ENCODE results near the gene SMIM45.
A peak's percentile ranks its signal among the peaks of the same experiment; 100 is the strongest.

Gene SMIM45

DNA sequence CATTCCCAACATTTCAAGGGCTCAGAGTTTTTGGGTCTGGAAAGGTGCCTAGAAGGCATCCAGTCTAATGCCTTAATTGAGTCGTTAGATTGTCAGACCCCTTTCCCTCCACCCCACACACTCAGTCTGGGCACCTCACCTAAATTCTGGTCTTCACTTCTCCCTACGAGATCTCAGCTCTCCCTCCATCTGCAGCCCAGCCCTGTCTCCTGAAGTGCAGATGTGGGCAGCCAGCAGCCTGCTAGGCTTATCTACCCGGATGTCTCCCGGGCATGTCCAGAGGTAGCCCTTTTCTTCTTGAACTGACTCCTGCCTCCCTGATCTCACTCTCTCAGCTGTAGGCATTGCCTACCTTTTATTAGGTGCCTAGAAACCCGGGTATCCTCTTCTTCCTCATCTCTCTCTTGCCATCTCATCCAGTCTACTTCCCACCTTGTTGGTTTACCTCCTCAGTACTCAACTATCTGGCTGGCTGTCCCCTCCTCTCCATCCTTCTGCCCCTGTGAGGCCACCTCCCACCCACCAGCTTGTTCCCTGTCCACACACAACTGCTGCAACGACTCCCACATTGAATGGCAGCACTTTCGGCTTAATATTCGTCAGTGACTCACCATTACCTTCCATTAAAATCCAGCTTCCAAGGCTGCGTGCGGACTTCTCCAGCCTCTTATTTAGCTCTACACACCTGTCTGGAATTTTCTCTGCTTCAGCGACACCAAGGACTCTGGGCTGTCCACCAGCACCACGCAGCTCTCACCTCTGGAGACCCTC is 23.5 kb downstream of the SMIM45 start:
- H3K9me3 Mint-ChIP-seq, result no peaks in the 10 kb centered on the region
- DNase-seq (no peak), ATAC-seq (replicated peaks in 1 of 2) (no peak)
- no peak overlapping the region for H3K27ac Mint-ChIP-seq
- peaks cover 51% of the 10 kb centered on the region for H3K27me3 Mint-ChIP-seq (ENCODE audit: low read depth)
- no peaks in the 10 kb centered on the region for H3K36me3 Mint-ChIP-seq (ENCODE audit: insufficient read depth in 2 of 2)
- H3K4me1 Mint-ChIP-seq (ENCODE audit: low read depth), result peaks cover 7% of the 10 kb centered on the region
- peak overlapping the region; percentile 77 to 84 for H3K4me3 Mint-ChIP-seq

DNA sequence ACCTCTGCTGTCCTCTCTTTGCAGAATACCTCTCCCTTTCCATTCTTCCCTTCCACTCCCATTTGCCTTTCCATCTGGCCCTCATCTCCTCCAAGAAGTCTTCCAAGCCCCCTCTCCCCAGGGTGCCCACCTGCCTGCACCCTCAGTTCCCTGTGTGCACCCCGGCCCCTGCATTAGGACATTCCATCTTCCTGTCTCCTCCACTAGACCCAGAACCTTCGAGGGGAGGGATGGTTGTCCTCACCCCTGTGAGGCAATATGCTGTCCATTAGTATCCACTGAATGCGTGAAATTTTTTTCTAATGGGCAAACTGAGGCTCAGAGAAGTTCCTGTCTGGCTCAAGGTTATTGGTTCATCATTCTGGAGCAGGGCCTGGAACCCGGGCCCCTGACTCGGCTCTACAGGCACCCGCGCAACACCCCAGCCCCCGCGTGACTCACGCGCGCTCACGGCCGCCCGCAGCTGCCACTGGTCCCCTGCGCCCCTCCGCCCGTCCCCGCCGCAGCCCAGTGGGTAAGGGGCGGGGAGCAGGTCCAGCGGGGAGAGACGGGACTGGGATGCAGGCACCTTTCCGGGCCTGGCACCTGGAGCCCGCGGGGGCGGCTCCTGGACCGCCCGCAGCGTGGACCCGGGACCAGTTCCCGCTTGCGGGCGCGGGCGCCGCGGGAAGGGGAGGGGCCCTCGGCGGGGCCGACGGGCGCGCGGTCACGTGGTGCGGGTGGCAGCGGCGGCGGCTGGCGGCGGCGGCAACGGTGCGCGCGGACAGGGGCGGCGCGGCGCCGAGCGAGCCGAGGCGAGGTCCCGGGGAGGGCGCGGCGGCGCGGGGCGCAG is 24.3 kb downstream of the SMIM45 start:
- Mint-ChIP-seq H3K9me3 (no peaks in the 10 kb centered on the region), H3K36me3 (ENCODE audit: insufficient read depth in 2 of 2) (no peaks in the 10 kb centered on the region), H3K4me3 (peak overlapping the region; percentile 77 to 84), H3K4me1 (ENCODE audit: low read depth) (peaks cover 7% of the 10 kb centered on the region), H3K27me3 (ENCODE audit: low read depth) (peaks cover 51% of the 10 kb centered on the region), H3K27ac (no peak overlapping the region)
- peak; percentile 78 to 80 for ATAC-seq (replicated peaks in 1 of 2)
- DNase-seq, result peak; percentile 70 to 72

DNA sequence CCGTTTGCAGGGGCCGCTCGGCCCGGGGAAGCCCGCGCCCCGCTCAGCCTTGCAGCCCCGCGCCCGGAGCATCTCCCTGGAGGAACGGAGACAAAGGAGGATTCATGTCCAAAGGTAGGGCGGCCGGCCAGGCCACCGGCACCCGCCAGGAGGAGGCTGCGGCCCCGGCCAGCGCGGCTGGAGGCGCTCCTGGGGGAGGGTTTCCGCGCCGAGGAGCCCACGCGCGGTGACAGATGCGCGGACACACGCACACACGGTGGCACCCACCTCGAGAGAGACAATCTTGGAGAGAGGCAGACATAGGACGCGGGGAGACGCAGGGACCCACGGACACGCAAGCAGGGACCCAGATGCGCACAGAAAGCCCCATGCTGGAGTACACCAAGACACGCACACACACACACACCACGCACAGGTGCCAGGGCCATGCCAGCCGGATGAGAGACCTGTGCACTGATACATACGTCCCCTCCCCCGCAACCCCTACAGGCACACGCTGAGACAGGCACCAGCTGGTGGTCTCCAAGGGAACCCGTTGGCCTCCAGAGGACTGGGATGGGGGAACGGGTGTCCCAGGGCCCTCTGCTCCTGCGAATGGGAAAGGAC is 25.1 kb downstream of the SMIM45 start:
- Mint-ChIP-seq H3K36me3 (ENCODE audit: insufficient read depth in 2 of 2) (no peaks in the 10 kb centered on the region), H3K4me1 (ENCODE audit: low read depth) (peaks cover 7% of the 10 kb centered on the region), H3K27me3 (ENCODE audit: low read depth) (peaks cover 51% of the 10 kb centered on the region), H3K27ac (no peak overlapping the region), H3K4me3 (peak overlapping the region; percentile 51 to 53), H3K9me3 (no peaks in the 10 kb centered on the region)
- DNase-seq, result peak in 1 of 2 donors; percentile 22
- ATAC-seq (replicated peaks in 1 of 2), result peak; percentile 13 to 23

DNA sequence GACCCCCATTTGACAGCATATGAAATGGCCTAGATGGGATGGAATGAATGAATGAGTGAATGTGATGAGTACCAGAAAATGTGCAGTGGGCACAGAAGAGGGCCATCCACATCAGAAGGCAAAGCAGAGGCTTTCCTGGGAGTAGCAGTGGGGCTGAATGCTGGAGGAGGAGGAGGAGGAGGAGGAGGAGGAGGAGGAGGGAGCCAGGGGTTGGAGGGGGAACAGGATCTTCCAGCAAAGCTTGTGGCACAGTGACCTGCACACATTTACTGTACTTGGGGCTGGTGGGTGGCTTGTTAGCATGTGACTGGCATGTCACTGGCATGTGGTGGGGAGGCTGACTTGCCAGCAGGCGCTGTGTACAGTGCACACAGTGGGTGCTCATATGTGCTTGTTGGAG is 26.8 kb downstream of the SMIM45 start:
- no peak overlapping the region for H3K4me3 Mint-ChIP-seq
- H3K36me3 Mint-ChIP-seq (ENCODE audit: insufficient read depth in 2 of 2), result no peaks in the 10 kb centered on the region
- H3K9me3 Mint-ChIP-seq, result no peaks in the 10 kb centered on the region
- no peak overlapping the region for H3K27ac Mint-ChIP-seq
- DNase-seq (no peak), ATAC-seq (replicated peaks in 1 of 2) (no peak)
- H3K4me1 Mint-ChIP-seq (ENCODE audit: low read depth), result peaks cover 7% of the 10 kb centered on the region
- H3K27me3 Mint-ChIP-seq (ENCODE audit: low read depth), result peaks cover 42% of the 10 kb centered on the region

DNA sequence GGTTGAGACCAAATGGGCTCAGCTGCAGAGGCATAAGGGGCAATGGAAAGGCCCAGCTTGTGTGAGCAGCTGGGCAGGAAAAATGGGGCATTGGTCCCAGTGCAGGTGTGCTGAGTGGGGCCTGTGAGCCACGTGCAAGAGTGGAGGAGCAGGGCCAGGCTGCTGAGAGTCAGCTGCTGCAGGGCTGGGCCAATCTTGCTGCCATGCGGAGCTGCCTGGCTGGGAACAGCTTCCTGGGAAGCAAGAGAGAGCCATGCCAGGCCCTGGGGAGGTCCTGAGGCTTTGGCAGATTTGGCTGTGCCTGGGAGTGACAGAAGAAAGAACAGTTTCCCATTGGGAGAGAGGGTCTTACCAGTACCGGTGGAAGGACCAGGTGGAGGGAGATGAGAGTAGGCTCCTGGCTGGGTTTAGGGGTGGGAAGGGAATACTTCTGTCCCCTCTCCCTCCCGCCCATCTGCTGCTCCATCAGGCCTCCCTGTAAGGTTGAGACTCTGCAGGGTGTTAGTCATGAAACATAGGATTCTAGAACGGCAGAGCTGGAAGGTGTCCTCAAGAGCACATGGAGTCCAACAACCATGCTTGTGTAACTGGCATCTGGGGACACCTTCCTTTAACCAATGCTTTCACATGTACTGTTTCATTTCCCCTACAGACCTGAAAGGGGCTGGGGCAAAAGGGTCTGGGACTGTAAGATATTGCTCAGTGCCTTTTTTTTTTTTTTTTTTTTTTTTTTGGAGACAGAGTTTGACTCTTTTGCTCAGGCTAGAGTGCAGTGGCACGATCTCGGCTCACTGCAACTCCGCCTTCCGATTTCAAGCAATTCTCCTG is 27.7 kb downstream of the SMIM45 start:
- Mint-ChIP-seq H3K4me1 (ENCODE audit: low read depth) (peaks cover 7% of the 10 kb centered on the region), H3K36me3 (ENCODE audit: insufficient read depth in 2 of 2) (no peaks in the 10 kb centered on the region), H3K4me3 (no peak overlapping the region), H3K27me3 (ENCODE audit: low read depth) (peaks cover 33% of the 10 kb centered on the region), H3K9me3 (no peaks in the 10 kb centered on the region), H3K27ac (no peak overlapping the region)
- DNase-seq (no peak), ATAC-seq (replicated peaks in 1 of 2) (no peak)

DNA sequence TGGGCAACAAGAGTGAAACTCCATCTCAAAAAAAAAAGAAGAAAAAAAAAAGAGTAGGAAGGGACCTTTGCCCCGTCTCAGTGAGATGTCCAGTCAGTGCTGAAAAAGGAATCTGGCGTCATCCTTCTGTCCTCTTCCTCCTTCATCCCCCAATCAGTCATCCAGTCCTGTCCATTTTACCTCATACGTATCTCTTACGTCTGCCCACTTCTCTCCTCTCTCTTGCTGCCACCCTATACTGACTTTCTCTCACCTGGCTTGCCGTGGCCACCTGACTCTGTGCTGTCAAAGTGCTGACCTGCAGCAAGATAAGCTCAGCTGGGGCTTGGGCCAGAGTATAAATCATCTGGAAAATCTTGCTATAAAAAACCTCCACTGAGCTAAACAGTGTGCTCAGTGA is 30.9 kb downstream of the SMIM45 start:
- H3K9me3 Mint-ChIP-seq, result no peaks in the 10 kb centered on the region
- H3K27me3 Mint-ChIP-seq (ENCODE audit: low read depth), result peaks cover 8% of the 10 kb centered on the region
- no peak overlapping the region for H3K27ac Mint-ChIP-seq
- H3K4me1 Mint-ChIP-seq (ENCODE audit: low read depth), result no peaks in the 10 kb centered on the region
- no peaks in the 10 kb centered on the region for H3K36me3 Mint-ChIP-seq (ENCODE audit: insufficient read depth in 2 of 2)
- DNase-seq (no peak), ATAC-seq (replicated peaks in 1 of 2) (no peak)
- H3K4me3 Mint-ChIP-seq, result no peak overlapping the region

DNA sequence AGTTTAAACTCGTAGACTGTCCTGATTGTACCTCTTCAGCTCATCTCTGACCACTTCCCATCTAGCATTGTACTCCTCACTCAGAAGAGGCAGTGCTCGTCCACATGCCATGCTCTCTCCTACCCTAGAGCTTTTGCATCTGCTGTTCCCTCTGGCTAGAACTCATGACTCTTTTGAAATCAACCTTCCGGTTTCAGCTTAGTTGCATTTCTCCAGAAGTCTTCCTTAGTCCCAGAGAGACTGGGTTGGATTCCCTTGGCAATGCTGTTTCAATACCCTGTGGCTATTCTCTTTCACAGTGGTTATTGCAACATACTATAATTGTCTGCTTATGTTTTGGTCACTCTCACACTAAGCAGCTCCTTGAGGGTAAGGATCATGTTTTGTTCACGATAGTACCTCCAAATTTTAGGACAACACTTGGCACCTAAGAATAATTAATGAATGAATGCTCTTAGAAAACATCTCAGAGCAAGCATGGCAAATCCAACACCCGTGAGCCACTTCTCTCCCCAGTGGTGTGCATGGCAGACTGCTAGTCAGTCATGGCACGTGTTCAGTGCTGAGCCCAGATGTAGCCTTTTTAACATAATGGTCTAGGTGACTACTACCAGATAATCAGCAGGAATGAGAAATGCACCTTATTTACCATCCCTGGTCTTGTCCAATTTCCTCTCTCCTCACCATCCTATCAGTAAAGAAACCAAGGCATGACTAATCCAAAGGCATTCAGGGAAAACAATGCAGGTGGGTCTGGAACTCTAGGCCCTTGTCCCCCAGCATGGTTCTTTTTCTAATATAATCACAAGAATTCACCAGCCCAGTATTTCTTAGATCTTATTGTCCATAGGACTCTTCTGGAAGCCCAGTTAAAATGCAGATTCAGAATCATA is 31.8 kb downstream of the SMIM45 start:
- Mint-ChIP-seq H3K4me3 (no peak overlapping the region), H3K36me3 (ENCODE audit: insufficient read depth in 2 of 2) (no peaks in the 10 kb centered on the region), H3K4me1 (ENCODE audit: low read depth) (no peaks in the 10 kb centered on the region), H3K27me3 (ENCODE audit: low read depth) (peaks cover 6% of the 10 kb centered on the region), H3K9me3 (no peaks in the 10 kb centered on the region), H3K27ac (no peak overlapping the region)
- DNase-seq (no peak), ATAC-seq (replicated peaks in 1 of 2) (no peak)

DNA sequence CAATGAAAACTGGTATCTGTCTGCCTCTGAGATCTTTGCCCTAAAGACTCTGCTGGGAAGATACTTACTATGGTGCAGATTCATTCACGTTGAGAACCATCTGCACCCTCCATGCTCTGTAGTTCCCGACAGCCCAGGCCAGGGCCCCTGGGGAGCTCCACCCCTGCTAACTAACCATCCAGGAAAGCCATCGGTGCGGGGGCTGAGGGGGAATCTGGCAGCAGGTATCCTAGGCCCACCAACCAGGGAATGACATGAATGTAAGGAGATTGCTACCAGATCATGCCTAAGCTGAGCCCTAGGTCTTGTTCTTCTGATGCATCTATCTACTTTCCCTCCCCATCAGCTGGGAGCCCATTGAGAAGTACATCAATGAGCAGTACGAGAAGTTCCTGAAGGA is 35.3 kb downstream of the SMIM45 start:
- H3K36me3 Mint-ChIP-seq (ENCODE audit: insufficient read depth in 2 of 2), result no peaks in the 10 kb centered on the region
- no peaks in the 10 kb centered on the region for H3K4me1 Mint-ChIP-seq (ENCODE audit: low read depth)
- H3K27me3 Mint-ChIP-seq (ENCODE audit: low read depth), result peaks cover 6% of the 10 kb centered on the region
- DNase-seq, result no peak
- ATAC-seq (replicated peaks in 1 of 2), result no peak
- no peaks in the 10 kb centered on the region for H3K9me3 Mint-ChIP-seq
- H3K4me3 Mint-ChIP-seq, result no peak overlapping the region
- no peak overlapping the region for H3K27ac Mint-ChIP-seq

DNA sequence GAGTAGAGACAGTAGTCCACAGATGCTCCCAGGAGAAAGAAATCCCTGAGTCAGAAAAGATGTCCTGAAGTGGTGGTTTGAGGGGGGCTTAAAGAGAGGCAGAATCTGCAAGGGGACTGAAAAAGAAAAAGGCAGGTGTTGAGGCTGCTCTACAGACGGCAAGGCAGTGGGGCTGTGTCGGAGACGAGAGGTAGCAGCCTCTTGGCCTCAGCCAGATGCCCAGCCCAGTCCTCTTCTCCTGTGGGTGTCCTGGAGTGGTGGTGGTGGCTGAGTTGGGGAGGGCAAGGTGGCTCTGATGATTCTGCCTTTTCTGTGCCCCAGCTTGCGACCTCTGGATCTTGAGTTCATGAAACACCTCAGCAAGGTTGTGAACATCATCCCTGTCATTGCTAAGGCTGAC is 37.3 kb downstream of the SMIM45 start:
- no peaks in the 10 kb centered on the region for H3K9me3 Mint-ChIP-seq
- no peak overlapping the region for H3K27ac Mint-ChIP-seq
- DNase-seq (no peak), ATAC-seq (replicated peaks in 1 of 2) (no peak)
- no peaks in the 10 kb centered on the region for H3K4me1 Mint-ChIP-seq (ENCODE audit: low read depth)
- no peaks in the 10 kb centered on the region for H3K36me3 Mint-ChIP-seq (ENCODE audit: insufficient read depth in 2 of 2)
- H3K4me3 Mint-ChIP-seq, result no peak overlapping the region
- H3K27me3 Mint-ChIP-seq (ENCODE audit: low read depth), result peaks cover 6% of the 10 kb centered on the region

DNA sequence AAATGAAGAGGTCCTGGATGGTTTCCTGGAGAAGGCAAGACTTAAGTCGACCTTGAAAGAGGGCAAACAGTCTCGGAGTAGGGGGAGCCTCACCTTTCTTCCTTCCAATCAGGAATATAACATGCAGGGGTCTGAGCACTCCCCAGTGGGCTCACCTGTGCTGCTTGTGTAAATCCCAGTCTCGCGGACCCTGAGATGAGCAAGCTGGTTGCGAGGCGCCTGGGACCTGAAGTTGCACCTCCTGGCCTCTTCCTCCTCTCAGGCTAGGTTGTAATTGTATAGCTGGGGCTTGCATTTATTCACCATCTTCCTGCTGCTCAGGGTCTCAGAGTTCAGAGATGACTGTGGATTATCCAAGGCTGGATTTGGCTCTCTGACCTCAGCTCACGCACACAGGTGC is 39.2 kb downstream of the SMIM45 start:
- no peak overlapping the region for H3K4me3 Mint-ChIP-seq
- no peaks in the 10 kb centered on the region for H3K36me3 Mint-ChIP-seq (ENCODE audit: insufficient read depth in 2 of 2)
- H3K4me1 Mint-ChIP-seq (ENCODE audit: low read depth), result no peaks in the 10 kb centered on the region
- no peak for DNase-seq
- H3K27me3 Mint-ChIP-seq (ENCODE audit: low read depth), result peaks cover 6% of the 10 kb centered on the region
- no peak overlapping the region for H3K27ac Mint-ChIP-seq
- no peak for ATAC-seq (replicated peaks in 1 of 2)
- H3K9me3 Mint-ChIP-seq, result no peaks in the 10 kb centered on the region

DNA sequence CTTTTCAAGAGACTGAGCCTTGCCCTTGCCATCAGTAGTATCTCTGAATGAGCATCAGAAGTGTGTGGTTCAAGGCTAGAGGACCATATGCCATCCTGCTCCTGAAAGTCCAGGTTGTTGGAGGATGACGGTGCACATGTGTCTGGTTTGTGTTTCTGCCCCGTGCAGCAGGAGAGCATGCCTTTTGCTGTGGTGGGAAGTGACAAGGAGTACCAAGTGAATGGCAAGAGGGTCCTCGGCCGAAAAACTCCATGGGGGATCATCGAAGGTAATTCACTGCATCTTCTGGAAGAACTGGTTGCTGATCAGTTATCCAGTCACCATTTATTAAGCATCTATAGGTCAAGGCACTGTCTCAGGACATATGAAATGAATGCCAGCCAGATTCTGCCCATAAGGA is 40.5 kb downstream of the SMIM45 start:
- Mint-ChIP-seq H3K27me3 (ENCODE audit: low read depth) (peaks cover 6% of the 10 kb centered on the region), H3K9me3 (no peaks in the 10 kb centered on the region), H3K36me3 (ENCODE audit: insufficient read depth in 2 of 2) (no peaks in the 10 kb centered on the region), H3K4me1 (ENCODE audit: low read depth) (peaks cover 6% of the 10 kb centered on the region), H3K4me3 (no peak overlapping the region), H3K27ac (no peak overlapping the region)
- no peak for ATAC-seq (replicated peaks in 1 of 2)
- DNase-seq, result no peak

DNA sequence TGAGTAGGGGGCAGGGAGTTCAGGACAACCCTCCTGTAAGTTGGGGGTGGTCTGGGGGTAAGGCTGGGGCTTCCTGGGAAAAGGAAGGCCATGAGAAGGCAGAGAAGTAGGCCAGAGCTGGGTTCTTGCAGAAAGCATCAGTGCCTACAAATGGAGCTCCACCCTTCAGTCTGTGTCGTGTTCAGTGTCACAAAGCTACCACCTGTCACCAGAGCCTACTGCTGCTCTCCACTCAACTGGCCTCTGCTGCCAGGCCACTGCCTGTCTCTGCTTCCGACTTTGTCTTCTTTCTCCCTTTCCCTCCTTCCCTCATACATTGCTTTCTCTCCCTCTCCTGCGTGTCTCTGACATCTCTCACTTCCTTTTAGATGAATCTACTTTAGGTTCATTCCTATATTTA is 43.3 kb downstream of the SMIM45 start:
- no peak overlapping the region for H3K4me3 Mint-ChIP-seq
- H3K27me3 Mint-ChIP-seq (ENCODE audit: low read depth), result no peaks in the 10 kb centered on the region
- H3K36me3 Mint-ChIP-seq (ENCODE audit: insufficient read depth in 2 of 2), result peaks cover 6 to 9% of the 10 kb centered on the region in 2 donors
- peaks cover 3 to 4% of the 10 kb centered on the region in 2 donors for H3K9me3 Mint-ChIP-seq
- H3K27ac Mint-ChIP-seq, result no peak overlapping the region
- ATAC-seq (replicated peaks in 1 of 2) (no peak), DNase-seq (no peak)
- H3K4me1 Mint-ChIP-seq (ENCODE audit: low read depth), result peaks cover 26% of the 10 kb centered on the region

Data from activated T-cell treated with anti-CD3 and anti-CD28 coated beads, Interleukin-2, amount 50 U/mL, for 72 hours (primary cell).